A673 (cell line): ENCODE measurements around the gene PXDC1. TPM values are rescaled to one million over a fixed set of nuclear protein-coding genes. Genes with fewer than 3 reads are reported as not detected.

Experiments used
- BruUV-seq: library from RNA; stranded (reverse); fragments of 400-500 nt; replicated peaks from 2 replicates; lab custom pipeline; 2021; lab: Mats Ljungman, UMichigan
- CTCF ChIA-PET: fragments of 300-600 bp; sonication (Branson Sonifier 250); formaldehyde crosslinking; loops from one replicate; lab custom pipeline; 2022; ENCODE audit warnings: antibody characterized with exemption; lab: Charles Lee
- POLR2A ChIA-PET: fragments of 300-600 bp; sonication (Branson Sonifier 250); formaldehyde crosslinking; loops from one replicate; lab custom pipeline; 2022; ENCODE audit warnings: antibody characterized with exemption; ENCODE audit not compliant: low non-redundant PET; lab: Charles Lee
- DNase-seq: peaks from one replicate; pipeline ENCODE4 v3.0.0-alpha.2; 2015; ENCODE audit warnings: low spot score
- H3K27ac ChIP-seq: fragments of 200-600 bp; sonication (generic); 2 replicates; pipeline ENCODE4 v1.5.1; 2016; ENCODE audit warnings: mixed run types, low read depth, mild to moderate bottlenecking, mixed read lengths, antibody characterized with exemption, low read length; ENCODE audit not compliant: poor library complexity, severe bottlenecking
- H3K27me3 ChIP-seq: fragments of 200-600 bp; sonication (generic); replicated peaks from 2 replicates; pipeline ENCODE4 v1.6.1; 2017; ENCODE audit warnings: mixed run types, low read depth, mild to moderate bottlenecking, mixed read lengths, antibody characterized with exemption, low read length; ENCODE audit not compliant: insufficient read depth, poor library complexity
- H3K36me3 ChIP-seq: fragments of 200-600 bp; sonication (generic); 2 replicates; pipeline ENCODE4 v1.6.1; 2016; ENCODE audit warnings: mixed run types, mild to moderate bottlenecking, mixed read lengths, antibody characterized with exemption, low read length; ENCODE audit not compliant: insufficient read depth, poor library complexity, severe bottlenecking
- H3K4me1 ChIP-seq: fragments of 200-600 bp; sonication (generic); 2 replicates; pipeline ENCODE4 v1.6.1; 2017; ENCODE audit warnings: mixed run types, mild to moderate bottlenecking, mixed read lengths, antibody characterized with exemption, low read length; ENCODE audit not compliant: insufficient read depth, poor library complexity, severe bottlenecking
- H3K4me3 ChIP-seq: fragments of 200-600 bp; sonication (generic); 2 replicates; pipeline ENCODE4 v1.5.1; 2016; ENCODE audit warnings: low read depth, mixed run types, mild to moderate bottlenecking, mixed read lengths, low read length; ENCODE audit not compliant: poor library complexity, severe bottlenecking
- H3K9me3 ChIP-seq: fragments of 200-600 bp; sonication (generic); 2 replicates; pipeline ENCODE4 v1.6.1; 2016; ENCODE audit warnings: mixed run types, low read depth, mild to moderate bottlenecking, mixed read lengths, antibody characterized with exemption, low read length; ENCODE audit not compliant: poor library complexity, severe bottlenecking
- CTCF ChIP-seq: fragments of 300-800, 200-600 bp; sonication (generic); conservative IDR thresholded peaks from 2 replicates; pipeline ENCODE4 v1.5.1; 2017; ENCODE audit warnings: low read depth, mild to moderate bottlenecking, antibody characterized with exemption, low read length, moderate library complexity, mixed read lengths
- EZH2 ChIP-seq: fragments of 200-600 bp; sonication (generic); IDR thresholded peaks from 2 replicates; pipeline ENCODE4 v1.6.1; 2017; ENCODE audit warnings: borderline replicate concordance, low read depth, mild to moderate bottlenecking, mixed read lengths, antibody characterized with exemption, low read length; ENCODE audit not compliant: poor library complexity, severe bottlenecking
- intact Hi-C: fragments of 100-400 bp; cut with micrococcal nuclease; formaldehyde crosslinking; loops from one replicate; pipeline ENCODE4 v1.10.0; 2022; ENCODE audit not compliant: unreplicated experiment
- total RNA-seq: library from RNA; stranded (reverse); gene quantifications from 2 replicates; pipeline ENCODE4 v1.2.3, GENCODE V29; 2021

The PXDC1 gene
- total RNA-seq, 1 experiment from 2014 or later = 5.2 TPM

GRCh38 chr6:3747100-3747737 lies 4.3 kb downstream of the PXDC1 start:
- ChIA-PET CTCF (no interaction called here), POLR2A (no interaction called here)
- no peak for DNase-seq
- intact Hi-C loops = loop anchor here (10.0 kb wide), 1 partner anchor 468 kb away; no protein-coding TSS in a partner anchor
- Histone ChIP-seq H3K36me3 (no peaks in the 10 kb centered on the region), H3K4me3 (no peak overlapping the region), H3K27ac (no peak overlapping the region), H3K4me1 (peaks cover 50% of the 10 kb centered on the region), H3K27me3 (no peaks in the 10 kb centered on the region), H3K9me3 (no peaks in the 10 kb centered on the region)
- no TSS peak for BruUV-seq
- TF ChIP-seq CTCF = no peak
- no peak for TF ChIP-seq EZH2

GRCh38 chr6:3746696-3747095 lies 4.8 kb downstream of the PXDC1 start:
- Histone ChIP-seq H3K36me3 (no peaks in the 10 kb centered on the region), H3K27ac (no peak overlapping the region), H3K4me1 (peaks cover 50% of the 10 kb centered on the region), H3K27me3 (no peaks in the 10 kb centered on the region), H3K4me3 (no peak overlapping the region), H3K9me3 (no peaks in the 10 kb centered on the region)
- CTCF ChIA-PET = interaction anchor here (1.3 kb wide), 1 partner anchor 232 kb away, joined by 4 read pairs; no protein-coding TSS in a partner anchor
- TF ChIP-seq CTCF (no peak), EZH2 (no peak)
- DNase-seq = no peak
- intact Hi-C loops = loop anchor here (10.0 kb wide), 1 partner anchor 468 kb away; no protein-coding TSS in a partner anchor
- no TSS peak for BruUV-seq
- POLR2A ChIA-PET = no interaction called here

GRCh38 chr6:3746119-3746691 lies 5.3 kb downstream of the PXDC1 start:
- BruUV-seq = no TSS peak
- CTCF ChIA-PET = interaction anchor here (1.3 kb wide), 1 partner anchor 232 kb away, joined by 4 read pairs; no protein-coding TSS in a partner anchor

More at GRCh38 chr6:3746119-3746691, 5.3 kb downstream of the PXDC1 start:
- Histone ChIP-seq H3K9me3 (no peaks in the 10 kb centered on the region), H3K4me1 (peaks cover 50% of the 10 kb centered on the region), H3K27ac (peak overlapping the region; percentile 16), H3K4me3 (no peak overlapping the region), H3K36me3 (no peaks in the 10 kb centered on the region), H3K27me3 (no peaks in the 10 kb centered on the region)
- no peak for DNase-seq
- intact Hi-C loops = loop anchor here (10.0 kb wide), 1 partner anchor 469 kb away; no protein-coding TSS in a partner anchor
- POLR2A ChIA-PET = no interaction called here
- TF ChIP-seq EZH2 = no peak
- no peak for TF ChIP-seq CTCF
